Mesothelial cell of epicardium (in vitro differentiated cells): ENCODE data around the gene SMAD3. TPM values are rescaled to one million over a fixed set of nuclear protein-coding genes. Genes with fewer than 3 reads are reported as not detected.
A peak's percentile ranks its signal among the peaks of the same experiment; 100 is the strongest.

ENCODE experiments used
- DNase-seq, 2 experiments: peaks; one replicate each; pipeline ENCODE4 v3.0.0; 2021; ENCODE audit warnings: low spot score in 2 of 2; ENCODE audit not compliant: unreplicated experiment in 2 of 2
- H3K27ac Mint-ChIP-seq: 2 replicates; pipeline ENCODE4 v1.8.0; 2021; ENCODE audit warnings: mixed read lengths
- H3K27me3 Mint-ChIP-seq: 2 replicates; pipeline ENCODE4 v1.8.0; 2021; ENCODE audit warnings: low read depth, mixed read lengths
- H3K36me3 Mint-ChIP-seq: 2 replicates; pipeline ENCODE4 v1.8.0; 2021; ENCODE audit warnings: mixed read lengths
- H3K4me1 Mint-ChIP-seq: 2 replicates; pipeline ENCODE4 v1.8.0; 2021; ENCODE audit warnings: mixed read lengths
- H3K4me3 Mint-ChIP-seq: 2 replicates; pipeline ENCODE4 v1.8.0; 2021; ENCODE audit warnings: mild to moderate bottlenecking, moderate library complexity, mixed read lengths
- H3K9me3 Mint-ChIP-seq: 2 replicates; pipeline ENCODE4 v1.8.0; 2021; ENCODE audit warnings: mixed read lengths
- total RNA-seq: library from RNA; stranded (reverse); gene quantifications from 3 replicates; pipeline ENCODE4 v1.2.1, GENCODE V29; 2021
- TF ChIP-seq, protein P1 (sequence below): fragments of 200-600 bp; sonication (generic); IDR thresholded peaks from one replicate; pipeline ENCODE4 v1.5.0; 2021; ENCODE audit warnings: antibody characterized with exemption; ENCODE audit not compliant: unreplicated experiment

The SMAD3 gene
- total RNA-seq, 1 donor from 2014 or later: 96.2 TPM

DNA sequence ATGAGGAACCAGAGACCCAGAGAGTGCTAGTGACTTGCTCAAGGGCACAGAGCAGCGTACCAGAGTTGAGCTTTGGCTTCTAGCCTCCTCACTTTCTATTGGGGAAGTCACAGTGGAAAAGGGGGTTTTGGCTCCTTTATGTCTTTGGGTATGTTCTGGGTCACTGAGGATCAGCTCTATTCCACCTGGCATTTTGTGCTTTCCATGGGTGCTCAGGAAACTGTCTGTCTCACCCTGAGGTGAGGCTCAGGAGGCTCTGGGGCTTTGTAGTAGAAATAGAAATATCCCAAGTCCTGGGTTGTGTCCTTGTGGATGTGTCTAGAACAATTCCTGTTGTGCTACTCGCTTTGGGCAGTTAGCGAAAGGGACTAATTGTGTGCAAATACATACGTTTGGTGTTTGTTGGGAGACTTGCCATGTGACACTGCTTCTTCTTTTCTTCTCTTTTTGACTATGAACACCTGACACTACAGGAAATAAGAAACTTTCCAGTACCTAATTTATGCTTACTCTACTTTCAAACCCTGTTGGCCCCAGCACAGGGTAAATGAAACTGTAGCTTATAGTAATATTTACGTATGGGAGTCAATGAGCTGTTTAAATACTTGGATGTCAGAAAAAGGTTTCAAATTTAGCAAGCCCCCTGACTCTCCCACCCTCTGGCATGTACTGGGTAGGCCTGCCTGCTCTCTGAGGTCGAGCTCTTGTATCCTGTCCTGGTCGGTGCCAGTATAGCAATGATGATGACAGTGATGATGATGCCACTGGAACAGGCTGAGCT is 35.6 kb downstream of the SMAD3 start:
- Mint-ChIP-seq H3K27ac (no peak overlapping the region), H3K27me3 (no peaks in the 10 kb centered on the region), H3K36me3 (peaks cover 4% of the 10 kb centered on the region), H3K4me1 (peaks cover 50% of the 10 kb centered on the region), H3K9me3 (no peaks in the 10 kb centered on the region), H3K4me3 (no peak overlapping the region)
- DNase-seq: no peak
- TF ChIP-seq, protein P1, sequence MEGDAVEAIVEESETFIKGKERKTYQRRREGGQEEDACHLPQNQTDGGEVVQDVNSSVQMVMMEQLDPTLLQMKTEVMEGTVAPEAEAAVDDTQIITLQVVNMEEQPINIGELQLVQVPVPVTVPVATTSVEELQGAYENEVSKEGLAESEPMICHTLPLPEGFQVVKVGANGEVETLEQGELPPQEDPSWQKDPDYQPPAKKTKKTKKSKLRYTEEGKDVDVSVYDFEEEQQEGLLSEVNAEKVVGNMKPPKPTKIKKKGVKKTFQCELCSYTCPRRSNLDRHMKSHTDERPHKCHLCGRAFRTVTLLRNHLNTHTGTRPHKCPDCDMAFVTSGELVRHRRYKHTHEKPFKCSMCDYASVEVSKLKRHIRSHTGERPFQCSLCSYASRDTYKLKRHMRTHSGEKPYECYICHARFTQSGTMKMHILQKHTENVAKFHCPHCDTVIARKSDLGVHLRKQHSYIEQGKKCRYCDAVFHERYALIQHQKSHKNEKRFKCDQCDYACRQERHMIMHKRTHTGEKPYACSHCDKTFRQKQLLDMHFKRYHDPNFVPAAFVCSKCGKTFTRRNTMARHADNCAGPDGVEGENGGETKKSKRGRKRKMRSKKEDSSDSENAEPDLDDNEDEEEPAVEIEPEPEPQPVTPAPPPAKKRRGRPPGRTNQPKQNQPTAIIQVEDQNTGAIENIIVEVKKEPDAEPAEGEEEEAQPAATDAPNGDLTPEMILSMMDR: no peak

DNA sequence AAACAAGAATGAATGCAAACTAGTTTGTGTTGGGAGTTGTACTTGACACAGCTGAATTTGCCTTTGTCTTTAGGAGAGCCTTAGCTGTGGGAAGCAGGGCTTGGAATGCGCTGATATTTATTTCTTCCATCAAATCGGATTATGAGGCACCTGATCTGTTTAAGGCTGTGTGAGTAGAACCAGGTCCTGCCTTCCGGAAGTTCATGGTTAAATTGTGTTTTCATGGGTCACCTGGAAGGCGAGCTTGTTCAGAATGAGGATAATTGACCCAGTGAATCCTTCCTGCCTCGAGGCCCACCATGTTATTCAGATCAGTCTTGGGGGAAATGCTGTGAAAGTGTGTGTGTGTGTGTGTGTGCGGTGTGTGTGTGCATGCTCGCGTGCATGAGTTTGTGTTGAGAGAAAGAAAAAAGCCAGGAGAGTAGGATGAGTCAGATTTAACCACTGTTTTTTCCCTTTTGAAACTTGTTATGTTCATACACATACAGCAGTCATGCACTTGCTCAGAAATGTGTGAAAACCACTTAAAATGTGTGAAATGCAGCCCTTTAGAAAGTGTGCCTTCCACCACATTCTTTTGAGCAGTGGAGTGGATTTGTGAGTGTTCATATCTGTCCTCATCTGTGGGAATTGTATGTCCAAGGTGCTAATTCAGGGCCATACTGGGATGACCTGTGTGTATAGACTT is 36.7 kb downstream of the SMAD3 start:
- Mint-ChIP-seq H3K27ac (no peak overlapping the region), H3K36me3 (peaks cover 2% of the 10 kb centered on the region), H3K9me3 (no peaks in the 10 kb centered on the region), H3K4me3 (no peak overlapping the region), H3K27me3 (no peaks in the 10 kb centered on the region), H3K4me1 (peaks cover 61% of the 10 kb centered on the region)
- TF ChIP-seq, protein P1: no peak
- no peak for DNase-seq

DNA sequence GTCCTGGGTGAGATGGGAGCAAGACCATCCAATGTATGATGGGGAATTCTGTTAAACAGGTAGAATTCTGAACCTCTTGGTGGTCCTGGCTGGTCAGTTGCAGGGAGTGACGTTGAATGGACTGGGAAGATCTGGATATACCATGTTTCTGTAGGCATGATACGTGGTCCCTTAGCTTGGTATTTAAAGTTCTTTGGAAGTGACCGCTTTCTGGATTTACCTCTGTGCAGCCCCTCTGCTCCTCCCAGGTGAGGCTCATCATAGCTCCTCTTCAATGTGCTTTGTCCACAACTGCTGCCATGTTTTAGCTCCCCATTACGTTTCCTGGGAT is 37.2 kb downstream of the SMAD3 start:
- Mint-ChIP-seq H3K4me1 (peaks cover 64% of the 10 kb centered on the region), H3K36me3 (no peaks in the 10 kb centered on the region), H3K27me3 (no peaks in the 10 kb centered on the region), H3K4me3 (no peak overlapping the region), H3K9me3 (no peaks in the 10 kb centered on the region), H3K27ac (no peak overlapping the region)
- TF ChIP-seq, protein P1: no peak
- no peak for DNase-seq

DNA sequence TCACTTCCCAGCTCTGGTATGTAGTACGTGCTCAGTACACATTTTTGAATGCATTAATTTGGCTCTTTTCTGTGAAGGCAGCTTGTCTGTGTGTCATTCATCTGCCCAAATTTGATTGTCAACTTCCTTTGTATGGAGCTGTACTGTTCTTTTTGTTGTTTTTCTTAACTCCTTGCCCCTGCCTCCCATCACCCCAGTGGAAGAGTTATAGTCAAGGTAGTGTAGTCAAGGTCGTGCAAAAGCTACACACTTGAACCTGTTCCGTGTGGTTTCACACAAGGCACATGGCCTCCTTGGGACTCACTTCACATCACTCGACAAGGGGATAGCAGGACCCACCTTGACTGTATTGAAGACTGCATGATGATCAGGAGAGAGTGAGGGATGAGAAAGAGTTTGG is 37.6 kb downstream of the SMAD3 start:
- H3K4me1 Mint-ChIP-seq: peaks cover 65% of the 10 kb centered on the region
- H3K27ac Mint-ChIP-seq: peak overlapping the region; percentile 32
- H3K9me3 Mint-ChIP-seq: no peaks in the 10 kb centered on the region
- H3K4me3 Mint-ChIP-seq: no peak overlapping the region
- no peaks in the 10 kb centered on the region for H3K36me3 Mint-ChIP-seq
- TF ChIP-seq, protein P1: no peak
- DNase-seq: no peak
- no peaks in the 10 kb centered on the region for H3K27me3 Mint-ChIP-seq

DNA sequence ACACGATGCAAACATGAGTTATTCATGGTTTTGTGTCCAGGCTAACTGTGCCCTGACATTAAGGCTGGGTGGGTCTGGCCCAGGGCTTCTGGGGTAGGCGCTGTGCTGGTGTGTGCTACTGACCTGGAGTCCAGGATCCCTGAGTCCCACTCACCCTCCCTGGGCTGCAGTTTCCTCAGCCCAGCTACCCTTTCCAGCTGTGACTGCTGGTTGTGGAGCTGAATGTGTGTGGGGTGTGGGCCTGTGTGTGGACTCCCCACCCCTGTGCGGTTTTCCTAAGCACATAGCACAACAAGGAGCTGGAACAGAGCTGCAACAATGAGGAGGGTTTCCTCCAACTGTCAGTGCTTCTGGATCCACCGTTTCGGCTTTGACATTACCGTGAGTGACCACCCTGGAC is 38.0 kb downstream of the SMAD3 start:
- peak overlapping the region; percentile 28 for H3K27ac Mint-ChIP-seq
- H3K9me3 Mint-ChIP-seq: no peaks in the 10 kb centered on the region
- H3K27me3 Mint-ChIP-seq: no peaks in the 10 kb centered on the region
- H3K4me3 Mint-ChIP-seq: no peak overlapping the region
- TF ChIP-seq, protein P1: no peak
- H3K36me3 Mint-ChIP-seq: no peaks in the 10 kb centered on the region
- no peak for DNase-seq
- H3K4me1 Mint-ChIP-seq: peaks cover 66% of the 10 kb centered on the region
